HEK293T (cell line): ENCODE data around the gene CDH16.

Experiments used
- BHLHE40 ChIP-seq: fragments of 450-650 bp; IDR thresholded peaks from 2 replicates; pipeline ENCODE4 v1.6.1; 2016; ENCODE audit warnings: mild to moderate bottlenecking, moderate library complexity, borderline replicate concordance
- CTBP1 ChIP-seq: fragments of 450-650 bp; IDR thresholded peaks from 2 replicates; pipeline ENCODE4 v1.6.1; 2016; ENCODE audit warnings: borderline replicate concordance
- ELF4 ChIP-seq: fragments of 450-650 bp; IDR thresholded peaks from 2 replicates; pipeline ENCODE4 v1.6.1; 2017; ENCODE audit warnings: antibody characterized with exemption
- FOXK2 ChIP-seq: fragments of 450-650 bp; IDR thresholded peaks from 2 replicates; pipeline ENCODE4 v1.6.1; 2016; ENCODE audit warnings: mild to moderate bottlenecking
- FOXM1 ChIP-seq: fragments of 450-650 bp; IDR thresholded peaks from 2 replicates; pipeline ENCODE4 v1.6.1; 2017; ENCODE audit warnings: mild to moderate bottlenecking, borderline replicate concordance
- HDGF ChIP-seq: fragments of 450-650 bp; IDR thresholded peaks from 2 replicates; pipeline ENCODE4 v1.6.1; 2017; ENCODE audit warnings: antibody characterized with exemption, borderline replicate concordance
- L3MBTL2 ChIP-seq: fragments of 450-650 bp; conservative IDR thresholded peaks from 2 replicates; pipeline ENCODE4 v1.6.1; 2016; ENCODE audit warnings: mild to moderate bottlenecking
- LEF1 ChIP-seq: fragments of 450-650 bp; IDR thresholded peaks from 2 replicates; pipeline ENCODE4 v1.6.1; 2017; ENCODE audit warnings: mild to moderate bottlenecking, borderline replicate concordance
- NFRKB ChIP-seq: fragments of 450-650 bp; IDR thresholded peaks from 2 replicates; pipeline ENCODE4 v1.6.1; 2016; ENCODE audit warnings: mild to moderate bottlenecking, moderate library complexity
- SP1 ChIP-seq: fragments of 450-650 bp; IDR thresholded peaks from 2 replicates; pipeline ENCODE4 v1.6.1; 2017
- SUZ12 ChIP-seq: fragments of 450-650 bp; IDR thresholded peaks from 2 replicates; pipeline ENCODE4 v1.6.1; 2016; ENCODE audit warnings: mild to moderate bottlenecking
- TARDBP ChIP-seq: fragments of 450-650 bp; IDR thresholded peaks from 2 replicates; pipeline ENCODE4 v1.6.1; 2016

DNA sequence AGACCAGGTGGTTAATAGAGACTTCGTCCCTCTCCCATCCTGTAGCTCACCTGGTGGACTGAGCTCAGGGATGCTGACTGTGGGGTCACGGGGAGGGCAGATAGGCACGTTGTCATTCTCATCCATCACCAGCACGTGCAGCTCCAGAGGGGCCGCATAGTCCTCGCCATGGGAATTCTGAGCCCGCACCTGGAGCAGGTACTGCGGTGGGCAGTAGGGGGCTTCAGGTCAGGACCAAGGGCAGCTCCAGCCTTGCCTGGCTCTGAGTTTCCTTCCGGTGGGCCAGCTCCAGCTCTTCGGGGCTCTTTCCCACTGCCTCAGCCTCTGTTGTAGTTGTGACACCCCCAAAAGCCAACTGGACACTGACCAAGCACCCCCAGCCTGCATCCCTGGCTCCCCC, 5.6 kb downstream of the CDH16 start:
- no peak for TF ChIP-seq FOXK2
- no peak for TF ChIP-seq SP1
- TF ChIP-seq FOXM1, result no peak
- TF ChIP-seq HDGF, result no peak
- TF ChIP-seq L3MBTL2, result no peak
- TF ChIP-seq TARDBP, result no peak
- TF ChIP-seq NFRKB, result no peak
- TF ChIP-seq LEF1, result no peak
- no peak for TF ChIP-seq BHLHE40
- TF ChIP-seq CTBP1, result no peak
- no peak for TF ChIP-seq ELF4
- TF ChIP-seq SUZ12, result no peak
